Measurements from ENCODE around the gene R3HCC1L.

R3HCC1L gene

GRCh38 chr10:98258683-98259454 lies 124.4 kb downstream of the R3HCC1L start:
- DNase-seq (ENCODE audit: low spot score) (no peak), ATAC-seq (ENCODE audit: low read depth) (no peak; the same call in 2 of the 3 replicates)
- Histone ChIP-seq H3K4me1 (ENCODE audit: insufficient read depth, poor library complexity, severe bottlenecking) (no peaks in the 10 kb centered on the region), H3K27me3 (ENCODE audit: insufficient read depth, poor library complexity, severe bottlenecking) (no peaks in the 10 kb centered on the region), H3K4me3 (ENCODE audit: severe bottlenecking) (no peak overlapping the region), H3K9me3 (ENCODE audit: severe bottlenecking) (no peaks in the 10 kb centered on the region), H3K27ac (ENCODE audit: poor library complexity, severe bottlenecking) (no peak overlapping the region), H3K36me3 (ENCODE audit: low read depth) (no peaks in the 10 kb centered on the region)
- no peak for TF ChIP-seq CTCF (IDR thresholded peaks at IDR 0.05; ENCODE audit: poor library complexity, severe bottlenecking)

DNA sequence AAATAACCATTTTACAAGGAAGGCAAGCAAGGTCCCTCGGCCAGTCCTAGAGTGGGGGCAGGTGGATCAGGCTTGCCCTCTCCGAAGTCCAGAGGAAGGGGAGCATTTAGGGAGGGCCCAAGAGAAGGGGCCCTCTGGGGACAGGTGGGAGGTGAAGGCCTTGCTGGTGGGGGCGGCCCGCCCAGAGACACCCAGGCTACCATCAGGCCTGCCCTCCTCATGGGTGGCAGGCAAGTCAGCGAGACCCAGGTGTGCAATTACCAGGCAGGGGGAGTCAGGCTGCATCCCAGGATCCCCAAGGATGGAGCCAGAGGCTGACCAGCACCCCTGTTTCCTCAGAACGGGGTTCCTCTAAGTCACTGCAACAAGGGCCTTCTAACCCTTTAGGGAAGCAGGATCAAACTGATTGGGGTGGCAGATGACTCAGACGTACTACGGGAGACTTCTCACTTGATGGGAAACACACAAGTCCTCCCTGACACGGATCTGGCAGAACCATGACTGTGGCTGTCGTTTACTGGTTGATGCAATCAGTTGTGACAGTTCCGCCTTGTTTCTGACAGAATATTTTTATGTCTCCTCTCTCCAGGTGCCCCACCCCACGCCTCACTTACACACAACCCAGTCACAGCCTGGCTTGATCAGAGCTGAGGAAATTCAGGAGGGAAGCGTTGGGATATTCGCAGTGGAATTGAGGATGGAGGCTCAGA lies 125.3 kb downstream of the R3HCC1L start:
- Histone ChIP-seq H3K27me3 (ENCODE audit: insufficient read depth, poor library complexity, severe bottlenecking) (no peaks in the 10 kb centered on the region), H3K4me1 (ENCODE audit: insufficient read depth, poor library complexity, severe bottlenecking) (no peaks in the 10 kb centered on the region), H3K27ac (ENCODE audit: poor library complexity, severe bottlenecking) (no peak overlapping the region), H3K9me3 (ENCODE audit: severe bottlenecking) (no peaks in the 10 kb centered on the region), H3K4me3 (ENCODE audit: severe bottlenecking) (no peak overlapping the region), H3K36me3 (ENCODE audit: low read depth) (no peaks in the 10 kb centered on the region)
- ATAC-seq (ENCODE audit: low read depth) (no peak), DNase-seq (ENCODE audit: low spot score) (no peak)
- no peak for TF ChIP-seq CTCF (IDR thresholded peaks at IDR 0.05; ENCODE audit: poor library complexity, severe bottlenecking)

GRCh38 chr10:98260350-98260749 lies 125.9 kb downstream of the R3HCC1L start:
- no peak for DNase-seq (ENCODE audit: low spot score)
- ATAC-seq (ENCODE audit: low read depth): no peak
- no peak overlapping the region for H3K4me3 ChIP-seq (ENCODE audit: severe bottlenecking)
- TF ChIP-seq CTCF (IDR thresholded peaks at IDR 0.05; ENCODE audit: poor library complexity, severe bottlenecking): no peak
- no peak overlapping the region for H3K27ac ChIP-seq (ENCODE audit: poor library complexity, severe bottlenecking)
- H3K36me3 ChIP-seq (ENCODE audit: low read depth): no peaks in the 10 kb centered on the region
- no peaks in the 10 kb centered on the region for H3K27me3 ChIP-seq (ENCODE audit: insufficient read depth, poor library complexity, severe bottlenecking)
- no peaks in the 10 kb centered on the region for H3K4me1 ChIP-seq (ENCODE audit: insufficient read depth, poor library complexity, severe bottlenecking)
- H3K9me3 ChIP-seq (ENCODE audit: severe bottlenecking): no peaks in the 10 kb centered on the region

DNA sequence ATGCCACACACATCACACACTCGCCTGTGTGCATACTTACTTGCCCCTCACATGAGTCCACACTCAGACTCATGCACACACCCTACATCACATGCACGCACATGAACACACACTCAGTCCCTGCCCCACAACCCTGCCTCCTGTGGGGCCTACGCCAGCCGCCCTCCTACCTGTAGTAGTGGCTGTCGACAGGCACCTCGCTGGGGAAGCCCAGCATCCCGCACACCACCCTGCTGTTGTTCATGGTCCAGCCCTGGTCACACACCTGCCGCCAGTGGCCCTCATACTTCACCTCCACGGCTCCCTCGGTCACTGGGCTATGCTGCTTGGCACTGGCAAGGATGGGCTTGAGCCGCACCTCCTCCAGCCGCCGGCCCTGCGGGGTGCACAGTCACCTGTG lies 126.3 kb downstream of the R3HCC1L start:
- Histone ChIP-seq H3K27ac (ENCODE audit: poor library complexity, severe bottlenecking) (no peak overlapping the region), H3K9me3 (ENCODE audit: severe bottlenecking) (no peaks in the 10 kb centered on the region), H3K4me1 (ENCODE audit: insufficient read depth, poor library complexity, severe bottlenecking) (no peaks in the 10 kb centered on the region), H3K4me3 (ENCODE audit: severe bottlenecking) (no peak overlapping the region), H3K36me3 (ENCODE audit: low read depth) (no peaks in the 10 kb centered on the region), H3K27me3 (ENCODE audit: insufficient read depth, poor library complexity, severe bottlenecking) (no peaks in the 10 kb centered on the region)
- no peak for DNase-seq (ENCODE audit: low spot score)
- ATAC-seq (ENCODE audit: low read depth): no peak
- TF ChIP-seq CTCF (IDR thresholded peaks at IDR 0.05; ENCODE audit: poor library complexity, severe bottlenecking): no peak
